ENCODE results near the gene TTC28. TPM values are rescaled to one million over a fixed set of nuclear protein-coding genes. Genes with fewer than 3 reads are reported as not detected.

The TTC28 gene
- total and polyA plus RNA-seq, 2 donors (not counting 3 experiments of a cell fraction or from before 2014, with no cell fraction given): 16.5 to 51.1 TPM

- CTCF ChIA-PET: no interaction called here
- dilution Hi-C loops (cut with MboI; ENCODE audit: extremely low pct_ligation_motif_present, low sequenced_read_pairs): no loop called here
- intact Hi-C loops (cut with micrococcal nuclease): no loop called here
- no peaks in the 10 kb centered on the region for H3K27me3 ChIP-seq (ENCODE audit: control insufficient read depth in 2 of 2, insufficient read depth in 2 of 2, low read length in 2 of 2)
- FAIRE-seq (no peak), DNase-seq (ENCODE audit: low read depth, low spot score) (no peak)
- no peak overlapping the region for H3K4me2 ChIP-seq (ENCODE audit: insufficient read depth, low read length)
- H3K79me2 ChIP-seq (ENCODE audit: control insufficient read depth, insufficient read depth, low read length): no peaks in the 10 kb centered on the region
- peaks cover 5% of the 10 kb centered on the region for H4K20me1 ChIP-seq (replicated peaks; ENCODE audit: control insufficient read depth, extremely low read depth, insufficient read depth, low read length)
- H3K4me3 ChIP-seq (replicated peaks in 1 of 3; ENCODE audit: insufficient read depth in 1 of 3, low read depth in 1 of 3, low read length in 3 of 3): no peak overlapping the region
- BruUV-seq (replicated peaks): no TSS peak
- H2AFZ ChIP-seq (ENCODE audit: low read depth, low read length): no peak overlapping the region
- POLR2A ChIA-PET: no interaction called here
- H3K36me3 ChIP-seq (ENCODE audit: control insufficient read depth in 2 of 2, extremely low read depth in 1 of 2, insufficient read depth in 2 of 2, low read length in 2 of 2): no peaks in the 10 kb centered on the region
- TF ChIP-seq EZH2 (IDR thresholded peaks at IDR 0.05; ENCODE audit: borderline replicate concordance, low read depth, low read length, severe bottlenecking): no peak
- TF ChIP-seq FOS (IDR thresholded peaks at IDR 0.05; ENCODE audit: borderline replicate concordance, insufficient read depth, low read length): no peak
- TF ChIP-seq JUN (IDR thresholded peaks at IDR 0.05; ENCODE audit: borderline replicate concordance, insufficient read depth, insufficient read length, low read depth): no peak
- TF ChIP-seq GATA2 (IDR thresholded peaks at IDR 0.05; ENCODE audit: insufficient read depth, insufficient read length, low read depth, low read length): no peak
- no peak for TF ChIP-seq CTCF (IDR thresholded peaks at IDR 0.05; ENCODE audit: extremely low read depth in 1 of 2, insufficient read depth in 1 of 2, low read depth in 1 of 2, low read length in 2 of 2)
- TF ChIP-seq, protein P1, sequence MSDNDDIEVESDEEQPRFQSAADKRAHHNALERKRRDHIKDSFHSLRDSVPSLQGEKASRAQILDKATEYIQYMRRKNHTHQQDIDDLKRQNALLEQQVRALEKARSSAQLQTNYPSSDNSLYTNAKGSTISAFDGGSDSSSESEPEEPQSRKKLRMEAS (IDR thresholded peaks at IDR 0.05; ENCODE audit: insufficient read depth, insufficient read length): no peak
- no peak for TF ChIP-seq MYC (IDR thresholded peaks at IDR 0.05; ENCODE audit: low read depth, low read length)
- H3K9me3 ChIP-seq (replicated peaks; ENCODE audit: control insufficient read depth, insufficient read depth, low read length): no peaks in the 10 kb centered on the region
- no peak overlapping the region for H3K27ac ChIP-seq (ENCODE audit: insufficient read depth, low read depth, low read length)
- no peaks in the 10 kb centered on the region for H3K4me1 ChIP-seq (ENCODE audit: control insufficient read depth, extremely low read depth, insufficient read depth, low read length)
- H3K9ac ChIP-seq (replicated peaks; ENCODE audit: extremely low read depth, insufficient read depth, low read length): no peak overlapping the region
- H3K9me1 ChIP-seq (replicated peaks; ENCODE audit: control insufficient read depth, extremely low read depth, insufficient read depth, low read length): no peaks in the 10 kb centered on the region
Measured at GRCh38 chr22:28247136-28247535, 432.5 kb downstream of the TTC28 start.

All from endothelial cell of umbilical vein (primary cell).